A673 (cell line): Measurements from ENCODE around the gene FAM174C. TPM values are rescaled to one million over a fixed set of nuclear protein-coding genes. Genes with fewer than 3 reads are reported as not detected.

Experiments used
- BruUV-seq: library from RNA; stranded (reverse); fragments of 400-500 nt; replicated peaks from 2 replicates; lab custom pipeline; 2021; lab: Mats Ljungman, UMichigan
- CTCF ChIA-PET: fragments of 300-600 bp; sonication (Branson Sonifier 250); formaldehyde crosslinking; loops from one replicate; lab custom pipeline; 2022; ENCODE audit warnings: antibody characterized with exemption; lab: Charles Lee
- POLR2A ChIA-PET: fragments of 300-600 bp; sonication (Branson Sonifier 250); formaldehyde crosslinking; loops from one replicate; lab custom pipeline; 2022; ENCODE audit warnings: antibody characterized with exemption; ENCODE audit not compliant: low non-redundant PET; lab: Charles Lee
- DNase-seq: peaks from one replicate; pipeline ENCODE4 v3.0.0-alpha.2; 2015; ENCODE audit warnings: low spot score
- H3K27ac ChIP-seq: fragments of 200-600 bp; sonication (generic); 2 replicates; pipeline ENCODE4 v1.5.1; 2016; ENCODE audit warnings: mixed run types, low read depth, mild to moderate bottlenecking, mixed read lengths, antibody characterized with exemption, low read length; ENCODE audit not compliant: poor library complexity, severe bottlenecking
- H3K27me3 ChIP-seq: fragments of 200-600 bp; sonication (generic); replicated peaks from 2 replicates; pipeline ENCODE4 v1.6.1; 2017; ENCODE audit warnings: mixed run types, low read depth, mild to moderate bottlenecking, mixed read lengths, antibody characterized with exemption, low read length; ENCODE audit not compliant: insufficient read depth, poor library complexity
- H3K36me3 ChIP-seq: fragments of 200-600 bp; sonication (generic); 2 replicates; pipeline ENCODE4 v1.6.1; 2016; ENCODE audit warnings: mixed run types, mild to moderate bottlenecking, mixed read lengths, antibody characterized with exemption, low read length; ENCODE audit not compliant: insufficient read depth, poor library complexity, severe bottlenecking
- H3K4me1 ChIP-seq: fragments of 200-600 bp; sonication (generic); 2 replicates; pipeline ENCODE4 v1.6.1; 2017; ENCODE audit warnings: mixed run types, mild to moderate bottlenecking, mixed read lengths, antibody characterized with exemption, low read length; ENCODE audit not compliant: insufficient read depth, poor library complexity, severe bottlenecking
- H3K4me3 ChIP-seq: fragments of 200-600 bp; sonication (generic); 2 replicates; pipeline ENCODE4 v1.5.1; 2016; ENCODE audit warnings: low read depth, mixed run types, mild to moderate bottlenecking, mixed read lengths, low read length; ENCODE audit not compliant: poor library complexity, severe bottlenecking
- H3K9me3 ChIP-seq: fragments of 200-600 bp; sonication (generic); 2 replicates; pipeline ENCODE4 v1.6.1; 2016; ENCODE audit warnings: mixed run types, low read depth, mild to moderate bottlenecking, mixed read lengths, antibody characterized with exemption, low read length; ENCODE audit not compliant: poor library complexity, severe bottlenecking
- CTCF ChIP-seq: fragments of 300-800, 200-600 bp; sonication (generic); conservative IDR thresholded peaks from 2 replicates; pipeline ENCODE4 v1.5.1; 2017; ENCODE audit warnings: low read depth, mild to moderate bottlenecking, antibody characterized with exemption, low read length, moderate library complexity, mixed read lengths
- EZH2 ChIP-seq: fragments of 200-600 bp; sonication (generic); IDR thresholded peaks from 2 replicates; pipeline ENCODE4 v1.6.1; 2017; ENCODE audit warnings: borderline replicate concordance, low read depth, mild to moderate bottlenecking, mixed read lengths, antibody characterized with exemption, low read length; ENCODE audit not compliant: poor library complexity, severe bottlenecking
- intact Hi-C: fragments of 100-400 bp; cut with micrococcal nuclease; formaldehyde crosslinking; loops from one replicate; pipeline ENCODE4 v1.10.0; 2022; ENCODE audit not compliant: unreplicated experiment
- total RNA-seq: library from RNA; stranded (reverse); gene quantifications from 2 replicates; pipeline ENCODE4 v1.2.3, GENCODE V29; 2021

The FAM174C gene
- total RNA-seq, 1 experiment from 2014 or later, result 88.6 TPM

- no peak for DNase-seq
- ChIA-PET CTCF (no interaction called here), POLR2A (no interaction called here)
- intact Hi-C loops, result no loop called here
- TF ChIP-seq CTCF (no peak), EZH2 (no peak)
- Histone ChIP-seq H3K9me3 (no peaks in the 10 kb centered on the region), H3K27ac (no peak overlapping the region), H3K4me3 (no peak overlapping the region), H3K27me3 (no peaks in the 10 kb centered on the region), H3K4me1 (peaks cover 18% of the 10 kb centered on the region), H3K36me3 (no peaks in the 10 kb centered on the region)
- no TSS peak for BruUV-seq
These were observed 20.7 kb downstream of the FAM174C start for GRCh38 chr19:1296078-1296477.

- Histone ChIP-seq H3K9me3 (no peaks in the 10 kb centered on the region), H3K36me3 (no peaks in the 10 kb centered on the region), H3K27ac (no peak overlapping the region), H3K4me1 (peaks cover 13% of the 10 kb centered on the region), H3K27me3 (no peaks in the 10 kb centered on the region), H3K4me3 (no peak overlapping the region)
- BruUV-seq, result no TSS peak
- POLR2A ChIA-PET, result no interaction called here
- no peak for DNase-seq
- intact Hi-C loops, result no loop called here
- TF ChIP-seq EZH2, result no peak
- no peak for TF ChIP-seq CTCF
- CTCF ChIA-PET, result no interaction called here
These were observed 21.4 kb downstream of the FAM174C start for GRCh38 chr19:1296575-1297271.

- no peak overlapping the region for H3K4me3 ChIP-seq
- ChIA-PET POLR2A (no interaction called here), CTCF (no interaction called here)
- H3K27ac ChIP-seq, result no peak overlapping the region
- peaks cover 7% of the 10 kb centered on the region for H3K4me1 ChIP-seq
- no TSS peak for BruUV-seq
- intact Hi-C loops, result no loop called here
- no peaks in the 10 kb centered on the region for H3K27me3 ChIP-seq
- no peak for DNase-seq
- no peaks in the 10 kb centered on the region for H3K9me3 ChIP-seq
- TF ChIP-seq EZH2, result no peak
- H3K36me3 ChIP-seq, result no peaks in the 10 kb centered on the region
These were observed 22.9 kb downstream of the FAM174C start for GRCh38 chr19:1298235-1298634.

DNA sequence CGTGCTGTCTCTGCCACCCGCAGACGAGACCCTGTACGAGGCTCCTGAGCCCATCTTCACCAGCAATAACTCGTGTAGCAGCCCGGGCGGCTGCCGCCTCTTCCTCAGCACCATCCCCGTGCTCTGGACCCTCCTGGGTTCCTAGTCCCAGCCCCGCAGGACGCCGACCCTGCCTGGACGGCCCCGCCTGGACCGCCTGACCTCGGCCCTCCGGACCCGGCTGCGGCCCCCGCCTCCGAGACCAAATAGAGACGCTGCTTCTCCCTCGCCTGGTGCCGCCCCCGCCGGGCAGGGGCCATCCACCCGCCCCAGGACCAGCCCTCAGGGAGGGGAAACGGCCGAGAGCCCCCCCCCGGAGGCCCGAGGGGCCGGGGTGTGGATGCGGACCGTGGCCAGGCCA, 24.5 kb downstream of the FAM174C start:
- no peak for TF ChIP-seq CTCF
- no peak for TF ChIP-seq EZH2
- H3K4me3 ChIP-seq, result no peak overlapping the region
- CTCF ChIA-PET, result no interaction called here
- H3K9me3 ChIP-seq, result no peaks in the 10 kb centered on the region
- no peaks in the 10 kb centered on the region for H3K36me3 ChIP-seq
- H3K27ac ChIP-seq, result no peak overlapping the region
- no TSS peak for BruUV-seq
- DNase-seq, result no peak
- H3K4me1 ChIP-seq, result peaks cover 7% of the 10 kb centered on the region
- POLR2A ChIA-PET, result no interaction called here
- no peaks in the 10 kb centered on the region for H3K27me3 ChIP-seq
- intact Hi-C loops, result no loop called here
